IPS-18a (cell line): ENCODE data around the gene SLC6A12.

Experiments
- H3K27ac ChIP-seq: one replicate; pipeline ENCODE4 v1.5.1; 2013; ENCODE audit warnings: low read length
- H3K27me3 ChIP-seq: one replicate; pipeline ENCODE4 v1.6.1; 2013; ENCODE audit warnings: mild to moderate bottlenecking, low read length; ENCODE audit not compliant: control insufficient read depth, insufficient read depth
- H3K36me3 ChIP-seq: one replicate; pipeline ENCODE4 v1.6.1; 2013; ENCODE audit warnings: low read depth, low read length; ENCODE audit not compliant: control insufficient read depth
- H3K4me1 ChIP-seq: one replicate; pipeline ENCODE4 v1.6.1; 2013; ENCODE audit warnings: low read depth, low read length; ENCODE audit not compliant: control insufficient read depth
- H3K4me3 ChIP-seq: one replicate; pipeline ENCODE4 v1.5.1; 2013; ENCODE audit warnings: low read length
- H3K9ac ChIP-seq: one replicate; pipeline ENCODE4 v1.6.1; 2013; ENCODE audit warnings: mild to moderate bottlenecking, low read length, moderate library complexity
- H3K9me3 ChIP-seq: one replicate; pipeline ENCODE4 v1.6.1; 2013; ENCODE audit warnings: low read depth, low read length; ENCODE audit not compliant: control insufficient read depth

The SLC6A12 gene

DNA sequence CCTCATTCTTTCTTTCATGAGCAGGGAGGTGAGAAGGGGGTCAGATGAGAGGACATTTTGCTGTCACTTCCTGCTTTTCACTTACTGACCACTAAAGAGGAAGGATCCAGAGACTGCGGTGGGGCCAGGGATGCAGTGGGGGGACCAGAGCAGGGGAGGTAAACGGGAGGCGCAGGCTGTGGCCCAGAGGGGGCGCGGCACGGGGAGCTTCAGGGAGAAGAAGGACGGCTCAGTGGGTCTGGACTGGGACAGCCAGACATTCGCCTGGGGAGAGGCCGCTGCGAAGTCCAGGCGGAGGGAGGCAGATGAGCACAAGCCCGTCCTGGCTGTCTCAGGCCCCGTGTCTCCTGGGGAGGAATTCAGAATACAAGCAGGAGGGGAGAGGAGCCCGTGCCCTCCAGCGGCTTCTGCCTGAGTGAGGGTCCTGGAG is 41.2 kb downstream of the SLC6A12 start:
- Histone ChIP-seq H3K36me3 (no peaks in the 10 kb centered on the region), H3K27me3 (no peaks in the 10 kb centered on the region), H3K4me1 (peaks cover 21% of the 10 kb centered on the region), H3K27ac (no peak overlapping the region), H3K9me3 (no peaks in the 10 kb centered on the region), H3K4me3 (no peak overlapping the region), H3K9ac (no peak overlapping the region)

DNA sequence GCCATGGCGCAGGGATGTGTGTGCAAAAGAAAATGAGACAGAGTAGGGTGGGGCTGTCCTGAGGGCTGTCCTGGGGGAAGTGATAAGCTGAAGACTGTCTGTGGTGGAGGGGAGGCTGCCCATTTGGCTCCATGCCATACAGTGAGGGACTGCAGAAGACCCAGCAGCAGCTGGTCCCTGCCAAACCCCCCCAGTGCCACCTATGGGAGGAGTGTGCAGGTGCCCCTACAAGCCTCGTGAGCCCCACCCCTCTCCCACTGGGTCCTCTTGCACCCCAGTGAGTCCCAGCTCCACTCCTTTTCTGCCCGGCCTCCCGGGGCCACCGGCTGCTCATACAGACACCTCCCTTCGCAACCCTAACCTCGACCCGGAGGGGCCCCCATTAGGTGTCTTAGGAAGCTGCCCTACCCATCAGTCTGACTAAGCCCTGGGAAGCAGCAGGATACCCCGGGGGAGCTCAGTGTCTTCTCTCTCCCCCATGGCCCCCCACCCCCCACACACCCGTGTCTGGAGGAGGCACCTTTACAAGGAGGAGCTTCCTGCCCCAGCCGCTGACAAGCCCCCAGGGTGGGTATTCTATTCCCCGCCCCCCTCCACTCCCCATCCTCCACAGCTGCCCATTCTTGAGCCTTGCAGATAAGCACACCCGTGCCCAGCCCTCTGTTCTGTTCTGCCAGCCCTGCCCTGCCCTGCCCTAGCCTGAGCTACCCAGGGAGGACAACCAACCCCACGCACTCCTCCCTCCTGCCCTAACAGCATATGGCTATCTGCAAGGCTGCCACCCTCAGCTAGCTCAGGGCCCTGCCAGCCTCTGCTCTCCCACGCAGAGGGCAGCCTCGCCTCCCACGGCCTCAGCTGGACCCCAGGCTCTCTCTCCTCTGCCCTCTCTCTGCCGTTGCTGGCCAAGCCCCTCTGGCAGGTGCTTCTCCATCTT is 41.9 kb downstream of the SLC6A12 start:
- Histone ChIP-seq H3K9ac (no peak overlapping the region), H3K4me1 (peaks cover 21% of the 10 kb centered on the region), H3K27me3 (no peaks in the 10 kb centered on the region), H3K9me3 (no peaks in the 10 kb centered on the region), H3K27ac (no peak overlapping the region), H3K36me3 (no peaks in the 10 kb centered on the region), H3K4me3 (no peak overlapping the region)

DNA sequence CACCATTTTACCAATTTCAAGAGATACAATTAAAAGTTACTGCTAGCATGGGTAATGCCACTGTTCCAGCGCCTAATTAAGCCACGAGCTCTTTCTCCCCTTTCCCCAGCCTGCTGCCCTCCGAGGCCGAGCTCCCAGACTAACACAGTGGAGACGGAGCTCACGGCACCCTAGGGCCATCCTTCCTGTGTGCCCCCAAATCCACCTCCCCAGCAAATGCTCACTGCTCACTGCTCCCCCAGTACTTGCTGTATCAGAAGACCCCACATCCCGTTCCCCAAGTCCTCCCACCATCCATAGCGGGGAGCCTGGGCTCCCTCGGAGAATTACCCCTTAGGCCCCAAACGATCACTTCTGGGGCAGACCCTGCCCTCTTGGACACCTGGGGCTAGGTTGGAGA is 42.7 kb downstream of the SLC6A12 start:
- no peaks in the 10 kb centered on the region for H3K27me3 ChIP-seq
- H3K4me1 ChIP-seq = peaks cover 21% of the 10 kb centered on the region
- H3K9me3 ChIP-seq = no peaks in the 10 kb centered on the region
- no peak overlapping the region for H3K4me3 ChIP-seq
- no peak overlapping the region for H3K27ac ChIP-seq
- H3K9ac ChIP-seq = no peak overlapping the region
- no peaks in the 10 kb centered on the region for H3K36me3 ChIP-seq

DNA sequence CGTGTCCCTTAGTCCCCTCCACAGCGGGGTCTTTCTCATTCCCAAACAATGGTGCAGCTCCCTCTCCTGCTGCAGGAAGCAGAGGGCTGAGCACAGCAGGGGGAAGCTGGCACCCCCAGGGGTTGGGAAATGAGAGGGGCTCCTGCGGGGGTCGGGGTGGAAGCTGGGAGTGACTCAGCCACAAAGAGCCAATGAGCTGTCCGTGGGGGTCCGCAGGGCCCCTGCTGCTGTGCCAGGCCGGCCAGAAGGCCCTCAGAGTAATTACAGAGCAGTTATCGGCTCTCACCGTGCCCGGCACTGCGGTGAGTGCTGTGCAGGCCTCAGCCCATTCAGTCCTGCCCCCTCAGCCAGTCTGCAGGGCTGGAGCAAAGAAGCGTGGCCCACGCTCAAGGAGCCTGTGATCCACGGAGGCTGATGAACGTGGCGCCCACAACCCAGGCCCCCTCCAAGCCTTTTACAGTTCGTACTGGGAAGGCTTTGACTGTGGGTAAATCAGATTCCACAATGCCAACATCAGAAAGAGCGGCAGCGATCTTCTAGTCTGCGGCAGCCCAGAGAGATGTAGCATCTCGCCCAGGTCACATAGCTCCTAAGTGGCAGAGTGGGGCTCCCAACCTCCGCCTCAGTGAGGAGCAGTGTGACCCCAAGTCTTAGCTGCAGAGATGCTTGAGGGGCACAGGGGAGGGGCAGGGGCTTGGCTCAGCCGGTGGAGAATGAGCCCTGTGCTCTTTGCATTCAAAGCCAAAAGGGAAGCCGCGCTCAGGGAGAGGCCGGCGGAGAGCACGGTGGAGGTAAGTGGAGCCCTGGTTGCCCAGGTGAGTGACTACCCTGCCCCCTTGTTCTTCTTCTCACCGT is 43.4 kb downstream of the SLC6A12 start:
- Histone ChIP-seq H3K9ac (no peak overlapping the region), H3K27me3 (no peaks in the 10 kb centered on the region), H3K4me1 (peaks cover 21% of the 10 kb centered on the region), H3K9me3 (no peaks in the 10 kb centered on the region), H3K36me3 (no peaks in the 10 kb centered on the region), H3K27ac (no peak overlapping the region), H3K4me3 (no peak overlapping the region)

DNA sequence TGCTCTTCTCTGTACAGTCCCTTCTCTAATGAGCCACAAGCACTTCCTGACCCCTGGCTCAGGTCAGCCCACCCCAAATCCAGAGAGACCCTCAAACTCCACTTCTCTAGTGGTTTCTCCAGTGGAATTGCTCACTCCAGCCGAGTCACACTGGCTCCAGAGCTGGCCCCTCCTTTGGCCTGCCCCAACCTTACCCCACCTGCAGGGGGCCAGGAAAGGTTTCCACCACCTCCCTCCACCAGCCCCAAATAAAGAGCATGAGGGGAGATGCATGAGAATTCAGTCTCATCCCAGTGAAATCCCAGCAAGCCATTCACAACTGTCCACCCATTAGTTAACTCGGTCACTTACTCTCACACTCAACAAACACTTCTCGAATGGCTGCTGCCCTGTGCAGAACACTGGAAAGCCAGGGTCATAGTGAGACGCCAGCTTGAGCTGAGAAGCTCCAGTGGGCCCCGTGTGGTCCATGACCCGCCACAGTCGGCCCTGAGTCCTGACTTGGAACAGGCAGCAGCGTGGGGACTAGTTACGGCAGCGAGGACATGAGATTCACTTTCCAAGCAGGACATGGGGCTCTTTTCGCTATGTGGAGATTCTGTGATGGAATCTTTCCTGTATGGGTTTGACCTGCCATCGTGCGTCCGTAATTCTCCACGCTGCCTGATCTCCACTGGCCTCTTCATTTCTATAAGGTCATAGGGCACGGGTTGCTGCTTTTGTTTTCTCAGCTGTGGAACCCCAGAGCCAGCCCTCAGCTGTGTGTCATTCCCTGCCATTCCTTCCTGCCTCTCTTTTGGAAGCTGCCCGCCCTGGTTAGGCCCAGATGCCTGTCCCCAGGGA is 44.2 kb downstream of the SLC6A12 start:
- Histone ChIP-seq H3K9me3 (no peaks in the 10 kb centered on the region), H3K4me3 (no peak overlapping the region), H3K36me3 (no peaks in the 10 kb centered on the region), H3K9ac (no peak overlapping the region), H3K4me1 (peaks cover 21% of the 10 kb centered on the region), H3K27ac (no peak overlapping the region), H3K27me3 (no peaks in the 10 kb centered on the region)

DNA sequence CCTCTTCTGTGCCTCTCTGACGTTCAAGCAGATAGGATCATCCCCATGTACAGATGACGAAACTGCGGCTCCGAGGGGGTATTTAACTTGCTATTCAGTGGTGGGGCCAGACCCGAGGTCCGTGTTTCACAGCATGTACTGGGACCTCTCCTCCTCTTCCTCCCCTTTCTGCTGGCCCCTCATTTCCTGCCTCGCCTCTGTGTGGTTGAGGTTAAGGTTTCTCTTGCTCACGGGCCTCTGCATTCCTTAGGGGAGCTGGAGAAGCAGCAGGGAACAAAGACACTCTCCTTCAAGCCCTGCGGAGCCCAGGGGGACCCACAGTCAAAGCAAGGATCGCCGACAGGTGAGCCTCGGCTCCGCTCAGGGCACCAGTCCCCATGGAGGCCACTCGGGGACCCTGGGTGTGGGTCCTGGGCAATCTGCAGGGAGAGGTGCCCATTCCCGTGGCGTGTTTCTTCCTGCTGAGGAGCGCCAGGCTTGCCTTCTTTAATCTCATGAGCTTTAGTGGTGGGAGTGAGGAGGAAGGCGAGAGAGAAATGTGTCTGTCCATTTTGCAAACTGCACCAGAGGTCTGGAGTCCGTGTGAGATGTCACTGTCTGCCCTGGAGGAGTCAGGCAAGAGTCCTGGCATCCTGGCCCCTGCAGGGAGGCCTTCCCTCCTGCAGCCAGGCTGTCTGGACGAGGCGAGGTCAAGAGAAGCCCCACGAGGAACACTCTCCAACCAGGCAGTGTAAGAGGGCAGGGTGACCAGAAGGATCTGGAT is 45.0 kb downstream of the SLC6A12 start:
- Histone ChIP-seq H3K4me1 (peaks cover 27% of the 10 kb centered on the region), H3K4me3 (no peak overlapping the region), H3K36me3 (no peaks in the 10 kb centered on the region), H3K9ac (no peak overlapping the region), H3K9me3 (no peaks in the 10 kb centered on the region), H3K27ac (no peak overlapping the region), H3K27me3 (no peaks in the 10 kb centered on the region)

DNA sequence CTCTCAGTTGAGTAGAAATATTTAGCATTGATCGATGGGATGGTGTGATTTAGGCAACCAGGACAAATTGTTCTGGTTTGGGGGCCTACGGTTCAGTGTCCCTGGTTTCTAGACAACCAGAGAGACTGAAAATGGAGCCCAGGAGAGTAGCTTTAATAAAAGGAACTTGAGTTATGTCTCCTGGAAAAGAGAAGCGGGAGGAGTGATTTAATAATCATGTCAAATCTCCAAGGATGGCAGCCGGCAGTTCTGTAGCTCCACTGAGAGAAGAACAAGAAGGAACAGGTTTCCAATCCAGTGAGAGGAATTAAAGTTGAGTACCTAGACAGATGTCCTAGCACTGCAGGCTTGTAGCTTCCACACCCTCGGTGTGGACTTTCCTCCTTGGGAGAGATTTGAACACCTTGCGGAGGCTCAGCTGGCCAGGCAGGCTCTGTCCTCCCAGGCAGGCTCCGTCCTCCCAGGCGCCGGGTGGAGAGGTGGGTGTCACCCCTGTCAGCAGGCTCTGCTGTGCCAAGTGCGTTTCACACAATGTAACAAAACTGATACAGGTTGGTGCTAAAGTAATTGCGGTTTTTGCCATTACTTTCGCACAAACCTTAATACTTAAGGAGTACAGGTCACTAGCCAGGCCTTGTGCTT is 45.9 kb downstream of the SLC6A12 start:
- peaks cover 29% of the 10 kb centered on the region for H3K4me1 ChIP-seq
- no peaks in the 10 kb centered on the region for H3K36me3 ChIP-seq
- no peak overlapping the region for H3K4me3 ChIP-seq
- no peaks in the 10 kb centered on the region for H3K9me3 ChIP-seq
- H3K9ac ChIP-seq = no peak overlapping the region
- H3K27me3 ChIP-seq = no peaks in the 10 kb centered on the region
- no peak overlapping the region for H3K27ac ChIP-seq

DNA sequence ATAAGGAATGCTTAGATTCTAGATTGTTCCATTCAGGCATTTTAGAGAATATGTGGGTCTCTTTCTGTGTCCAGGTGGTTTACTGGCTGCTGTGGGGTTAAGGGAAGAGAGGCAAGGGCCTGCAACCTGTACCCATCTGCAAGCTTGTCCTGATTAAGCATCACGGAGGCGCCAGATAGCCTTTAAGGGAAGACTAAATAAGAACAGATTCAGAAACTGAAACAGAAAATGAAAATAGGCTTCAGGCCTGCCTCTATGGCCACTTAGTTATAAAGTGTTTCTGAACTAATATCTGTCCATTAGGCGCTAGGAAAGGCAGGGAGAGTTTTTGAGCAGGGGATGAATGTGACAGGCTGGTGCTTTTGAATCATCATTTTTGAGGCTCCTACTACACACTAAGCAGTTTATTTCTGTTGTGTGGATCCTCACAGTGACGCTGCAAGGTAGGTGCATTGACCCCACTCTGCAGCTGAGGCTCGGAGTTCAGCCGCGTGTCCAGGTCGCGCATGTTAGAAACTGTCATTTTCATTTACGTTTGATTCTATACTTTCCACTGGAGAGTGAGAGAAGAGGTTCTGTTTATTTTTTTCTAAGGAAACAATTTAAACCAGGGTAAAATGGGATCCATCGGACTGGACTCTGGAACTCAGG is 47.4 kb downstream of the SLC6A12 start:
- peaks cover 29% of the 10 kb centered on the region for H3K4me1 ChIP-seq
- H3K27me3 ChIP-seq = no peaks in the 10 kb centered on the region
- no peak overlapping the region for H3K9ac ChIP-seq
- no peaks in the 10 kb centered on the region for H3K36me3 ChIP-seq
- H3K4me3 ChIP-seq = no peak overlapping the region
- H3K27ac ChIP-seq = no peak overlapping the region
- H3K9me3 ChIP-seq = no peaks in the 10 kb centered on the region

DNA sequence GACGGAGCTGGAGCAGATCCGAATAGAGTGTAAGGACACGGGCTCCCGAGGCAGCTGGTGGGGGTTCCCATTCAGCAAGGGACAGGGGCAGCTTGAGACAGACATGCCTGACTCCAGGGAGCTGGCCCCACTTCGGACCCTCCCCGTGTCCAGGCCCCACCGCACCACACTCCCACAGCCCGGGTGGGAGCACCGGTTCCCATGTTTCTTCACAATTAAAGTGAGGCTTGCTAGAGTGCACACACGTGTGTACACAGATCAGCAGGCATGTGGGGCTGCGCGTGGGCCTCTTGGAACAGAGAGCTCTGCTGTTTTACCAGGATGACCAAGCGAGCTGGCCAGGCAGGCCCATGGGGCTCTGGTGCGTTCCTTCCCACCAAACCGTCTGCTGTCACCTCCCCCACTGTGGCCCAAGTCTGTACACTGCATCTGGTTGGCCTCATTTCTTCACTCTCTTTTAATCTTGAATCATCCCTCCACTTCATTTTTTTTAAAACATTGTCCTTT is 48.0 kb downstream of the SLC6A12 start:
- H3K4me1 ChIP-seq = peaks cover 29% of the 10 kb centered on the region
- H3K36me3 ChIP-seq = no peaks in the 10 kb centered on the region
- H3K27ac ChIP-seq = no peak overlapping the region
- no peaks in the 10 kb centered on the region for H3K27me3 ChIP-seq
- no peak overlapping the region for H3K9ac ChIP-seq
- no peaks in the 10 kb centered on the region for H3K9me3 ChIP-seq
- no peak overlapping the region for H3K4me3 ChIP-seq

DNA sequence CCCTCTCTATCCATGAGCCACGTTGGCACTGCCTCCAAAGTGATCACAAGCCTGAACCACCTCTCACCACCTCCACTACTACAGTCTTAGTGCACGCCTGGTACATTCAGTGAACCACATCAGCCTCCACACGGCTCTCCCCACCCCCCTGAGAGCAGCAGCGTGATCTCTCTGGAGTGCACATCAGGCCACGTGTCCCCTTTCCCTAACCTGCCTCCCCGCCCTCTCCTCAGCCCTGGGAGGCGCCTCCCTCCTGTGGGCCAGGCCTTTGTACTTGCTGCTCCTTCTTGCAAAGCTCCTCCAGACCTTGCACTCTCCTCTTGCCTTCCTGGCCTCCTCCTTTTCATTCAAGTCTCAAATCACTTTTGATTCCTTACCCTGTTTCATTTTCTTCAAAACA is 49.8 kb downstream of the SLC6A12 start:
- Histone ChIP-seq H3K4me1 (peaks cover 16% of the 10 kb centered on the region), H3K27me3 (no peaks in the 10 kb centered on the region), H3K9ac (no peak overlapping the region), H3K27ac (no peak overlapping the region), H3K4me3 (no peak overlapping the region), H3K9me3 (no peaks in the 10 kb centered on the region), H3K36me3 (no peaks in the 10 kb centered on the region)
